GM12878 (cell line): ENCODE measurements around the gene ERC2. TPM values are rescaled to one million over a fixed set of nuclear protein-coding genes. Genes with fewer than 3 reads are reported as not detected.

Experiments used
- ATAC-seq: fragments of 200-7000 bp; cut with Tn5 transposase; 3 replicates; pipeline ENCODE4 v1.9.1; 2020; ENCODE audit warnings: mild to moderate bottlenecking, moderate library complexity
- BruUV-seq: library from RNA; stranded (reverse); fragments of 400-500 nt; replicated peaks from 2 replicates; lab custom pipeline; 2021; lab: Mats Ljungman, UMichigan
- CTCF ChIA-PET: fragments of 300-600 bp; sonication (Branson Sonifier 250); formaldehyde crosslinking; extraction: SDS; loops from one replicate; lab custom pipeline; 2021; ENCODE audit warnings: inconsistent platforms; lab: Yijun Ruan, JAX
- POLR2A ChIA-PET: fragments of 350-600 bp; formaldehyde crosslinking; extraction: SDS; loops from one replicate; lab custom pipeline; 2021; ENCODE audit warnings: inconsistent platforms; lab: Charles Lee
- RAD21 ChIA-PET: fragments of 300-600 bp; sonication (Branson Sonifier 250); formaldehyde crosslinking; loops from one replicate; lab custom pipeline; 2023; ENCODE audit warnings: antibody characterized with exemption; ENCODE audit not compliant: unreplicated experiment; lab: Charles Lee
- SMC1A ChIA-PET: fragments of 300-600 bp; sonication (Branson Sonifier 250); formaldehyde crosslinking; loops from one replicate; lab custom pipeline; 2023; ENCODE audit not compliant: unreplicated experiment, uncharacterized antibody; lab: Charles Lee
- DNase-seq: peaks from one replicate; pipeline ENCODE4 v3.0.0-alpha.2; 2011; ENCODE audit warnings: low read depth, low spot score
- FAIRE-seq: peaks from 3 replicates; lab custom pipeline; 2011; peaks lifted over from hg19 to GRCh38; lab: Jason Lieb, UNC
- H2AFZ ChIP-seq: 2 replicates; pipeline ENCODE4 v1.6.0; 2011; ENCODE audit warnings: low read depth, low read length, control low read depth; ENCODE audit not compliant: control insufficient read depth
- H3K27ac ChIP-seq: 2 replicates; pipeline ENCODE4 v1.5.1; 2011; ENCODE audit warnings: control low read depth; ENCODE audit not compliant: control insufficient read depth, insufficient read depth
- H3K27me3 ChIP-seq, 2 experiments: replicated peaks in 1 of 2; 2 replicates each; pipeline versions ENCODE4 v1.6.0 to v1.6.1; 2011; ENCODE audit warnings: low read length in 1 of 2; ENCODE audit not compliant: control insufficient read depth in 2 of 2, insufficient read depth in 2 of 2
- H3K36me3 ChIP-seq, 2 experiments: 2 replicates each; pipeline ENCODE4 v1.5.1; 2011; ENCODE audit warnings: low read length in 1 of 2; ENCODE audit not compliant: control insufficient read depth in 2 of 2, insufficient read depth in 2 of 2
- H3K4me1 ChIP-seq: 2 replicates; pipeline ENCODE4 v1.6.1; 2011; ENCODE audit warnings: mild to moderate bottlenecking, low read length, moderate library complexity, mixed read lengths; ENCODE audit not compliant: control insufficient read depth, insufficient read depth
- H3K4me2 ChIP-seq: 2 replicates; pipeline ENCODE4 v1.6.0; 2011; ENCODE audit warnings: control low read depth; ENCODE audit not compliant: control insufficient read depth, insufficient read depth
- H3K4me3 ChIP-seq: fragments of 200-600 bp; sonication (generic); 2 replicates; pipeline ENCODE4 v1.5.1; 2016
- H3K79me2 ChIP-seq: 2 replicates; pipeline ENCODE4 v1.6.0; 2011; ENCODE audit warnings: low read length; ENCODE audit not compliant: control insufficient read depth, insufficient read depth
- H3K9ac ChIP-seq: 2 replicates; pipeline ENCODE4 v1.8.0; 2011; ENCODE audit warnings: low read length, control low read depth, mixed read lengths; ENCODE audit not compliant: control insufficient read depth, insufficient read depth
- H3K9me3 ChIP-seq: replicated peaks from 3 replicates; pipeline ENCODE4 v1.5.1; 2011; ENCODE audit warnings: mild to moderate bottlenecking, low read length; ENCODE audit not compliant: control insufficient read depth, insufficient read depth
- H4K20me1 ChIP-seq: 2 replicates; pipeline ENCODE4 v1.6.0; 2011; ENCODE audit not compliant: control insufficient read depth, insufficient read depth
- BCL3 ChIP-seq: IDR thresholded peaks from 2 replicates; pipeline ENCODE4 v1.6.1; 2011; ENCODE audit warnings: borderline replicate concordance, low read depth, mild to moderate bottlenecking, moderate library complexity, low read length; ENCODE audit not compliant: insufficient read depth, poor library complexity, severe bottlenecking
- CBX3 ChIP-seq: fragments of 200-600 bp; sonication (generic); IDR thresholded peaks from 2 replicates; pipeline ENCODE4 v1.6.1; 2016; ENCODE audit warnings: low read depth, borderline replicate concordance
- MLLT1 ChIP-seq: fragments of 450-650 bp; IDR thresholded peaks from 2 replicates; pipeline ENCODE4 v1.6.1; 2016; ENCODE audit warnings: mild to moderate bottlenecking
- ZNF217 ChIP-seq: fragments of 450-650 bp; IDR thresholded peaks from 2 replicates; pipeline ENCODE4 v1.6.1; 2017; ENCODE audit warnings: antibody characterized with exemption, mild to moderate bottlenecking
- ZNF687 ChIP-seq: fragments of 450-650 bp; IDR thresholded peaks from 2 replicates; pipeline ENCODE4 v1.6.1; 2017; ENCODE audit warnings: mild to moderate bottlenecking, moderate library complexity
- WGBS: methylation state at CpG from one replicate; pipeline ENCODE4 v1.1.6; 2016; ENCODE audit warnings: low lambda C conversion rate; ENCODE audit not compliant: insufficient replicate concordance, insufficient coverage; ENCODE audit errors: missing lambda C conversion rate; 5-methylcytosine and 5-hydroxymethylcytosine counted together
- in situ Hi-C: fragments of 300-500 bp; cut with MboI; formaldehyde crosslinking; loops from 9 replicates; pipeline ENCODE4 v1.14.3; 2018; ENCODE audit warnings: mixed read lengths
- intact Hi-C: fragments of 100-400 bp; cut with micrococcal nuclease; formaldehyde crosslinking; loops from one replicate; pipeline ENCODE4 v1.14.2; 2022; ENCODE audit not compliant: unreplicated experiment
- polyA plus RNA-seq, 11 experiments: library from polyadenylated mRNA; depleted of rRNA in 4 of 11; unstranded in 6 of 11; stranded (reverse) in 5 of 11; fragments of >200 nt; fragmentation: Nextera tagmentation in 4 of 11; fragmentation: Illumina TruSeq in 1 of 11; extraction: Ambion mirVana in 4 of 11; extraction: Trizol in 1 of 11; gene quantifications; 1 replicate in 1 of 11; 2 replicates in 10 of 11; pipeline versions ENCODE4 v1.2.1 to v1.2.3, GENCODE V29; 2011 to 2016; ENCODE audit warnings: inconsistent platforms in 2 of 11, missing spikeins in 2 of 11, low read depth in 1 of 11
- total RNA-seq, 4 experiments: library from RNA; depleted of rRNA in 3 of 4; stranded (reverse); fragments of >200 nt in 3 of 4; fragmentation: Illumina TruSeq in 1 of 4; extraction: Trizol in 1 of 4; gene quantifications; 2 replicates each; pipeline versions ENCODE4 v1.2.1 to v1.2.3, GENCODE V29; 2013 to 2021

ERC2 gene
- total and polyA plus RNA-seq, 10 of the 15 experiments (the other 5 are each of a cell fraction or from before 2014, with no cell fraction given), result 0.06 to 1.4 (median 0.12) TPM; not detected in 3

- CTCF ChIA-PET, result no interaction called here
Measured at GRCh38 chr3:56113908-56114307, 354.4 kb downstream of the ERC2 start.

More at GRCh38 chr3:56113908-56114307, 354.4 kb downstream of the ERC2 start:
- POLR2A ChIA-PET, result no interaction called here
- Histone ChIP-seq H3K36me3 (no peaks in the 10 kb centered on the region), H3K4me1 (no peaks in the 10 kb centered on the region), H3K79me2 (no peaks in the 10 kb centered on the region), H3K27me3 (no peaks in the 10 kb centered on the region; a peak in 1 of 4 replicates), H3K27ac (no peak overlapping the region), H2AFZ (no peak overlapping the region), H4K20me1 (no peaks in the 10 kb centered on the region), H3K9ac (no peak overlapping the region), H3K4me2 (no peak overlapping the region), H3K4me3 (no peak overlapping the region), H3K9me3 (no peaks in the 10 kb centered on the region)
- DNase-seq, result no peak
- WGBS, result 14% methylated on average over 2 of the region's 2 CpGs
- no TSS peak for BruUV-seq
- RAD21 ChIA-PET, result no interaction called here
- no peak for ATAC-seq
- in situ Hi-C loops, result no loop called here
- TF ChIP-seq MLLT1 (no peak), CBX3 (no peak), ZNF217 (no peak), ZNF687 (no peak), BCL3 (no peak)
- SMC1A ChIA-PET, result no interaction called here
- intact Hi-C loops, result no loop called here
- no peak for FAIRE-seq
